Mucosa of rectum (tissue), 2 donors: ENCODE measurements around the gene MAPK8IP3.

Source experiments
- H3K27ac ChIP-seq, 2 donors: one replicate each; pipeline ENCODE4 v1.7.0; 2013; ENCODE audit warnings: inconsistent platforms in 2 of 2, low read depth in 2 of 2, low read length in 2 of 2
- H3K27me3 ChIP-seq, 2 donors: one replicate each; pipeline ENCODE4 v1.7.0; 2013; ENCODE audit warnings: low read length in 2 of 2; ENCODE audit not compliant: control insufficient read depth in 2 of 2, insufficient read depth in 2 of 2
- H3K36me3 ChIP-seq, 2 donors: one replicate each; pipeline ENCODE4 v1.7.0; 2013; ENCODE audit warnings: low read length in 2 of 2; ENCODE audit not compliant: control insufficient read depth in 2 of 2, insufficient read depth in 2 of 2
- H3K4me1 ChIP-seq, 2 donors: one replicate each; pipeline ENCODE4 v1.7.0; 2013; ENCODE audit warnings: low read length in 2 of 2, mild to moderate bottlenecking in 1 of 2; ENCODE audit not compliant: control insufficient read depth in 2 of 2, insufficient read depth in 2 of 2
- H3K4me3 ChIP-seq, 2 donors: one replicate each; pipeline ENCODE4 v1.7.0; 2013; ENCODE audit warnings: low read length in 2 of 2
- H3K9ac ChIP-seq, 2 donors: one replicate each; pipeline ENCODE4 v1.7.0; 2013; ENCODE audit warnings: low read length in 2 of 2, low read depth in 1 of 2, mild to moderate bottlenecking in 1 of 2
- H3K9me3 ChIP-seq, 2 donors: one replicate each; pipeline ENCODE4 v1.7.0; 2013; ENCODE audit warnings: low read length in 2 of 2; ENCODE audit not compliant: control insufficient read depth in 2 of 2
- donor health status: healthy.
- donor health status: Normal muscosa, but diverticular disease.

MAPK8IP3 gene

GRCh38 chr16:1745900-1746692, 40.1 kb downstream of the MAPK8IP3 start:
- Histone ChIP-seq H3K4me1 (no peaks in the 10 kb centered on the region), H3K4me3 (no peak overlapping the region), H3K27me3 (no peaks in the 10 kb centered on the region), H3K27ac (no peak overlapping the region), H3K36me3 (peaks cover 46 to 48% of the 10 kb centered on the region in 2 donors), H3K9me3 (no peaks in the 10 kb centered on the region), H3K9ac (no peak overlapping the region)

- Histone ChIP-seq H3K36me3 (peaks cover 50 to 51% of the 10 kb centered on the region in 2 donors), H3K27ac (no peak overlapping the region)
Measured at GRCh38 chr16:1746693-1747195, 40.7 kb downstream of the MAPK8IP3 start.

GRCh38 chr16:1747934-1748333, 41.9 kb downstream of the MAPK8IP3 start:
- Histone ChIP-seq H3K4me1 (no peaks in the 10 kb centered on the region), H3K9me3 (no peaks in the 10 kb centered on the region), H3K36me3 (peaks cover 55 to 57% of the 10 kb centered on the region in 2 donors), H3K4me3 (no peak overlapping the region), H3K27me3 (no peaks in the 10 kb centered on the region), H3K9ac (no peak overlapping the region), H3K27ac (no peak overlapping the region)

More at GRCh38 chr16:1746693-1747195, 40.7 kb downstream of the MAPK8IP3 start:
- Histone ChIP-seq H3K4me3 (no peak overlapping the region), H3K27me3 (no peaks in the 10 kb centered on the region), H3K9ac (no peak overlapping the region), H3K9me3 (no peaks in the 10 kb centered on the region), H3K4me1 (no peaks in the 10 kb centered on the region)

GRCh38 chr16:1749152-1750117, 43.4 kb downstream of the MAPK8IP3 start:
- H3K9ac ChIP-seq, result no peak overlapping the region

GRCh38 chr16:1751946-1752345, 46.0 kb downstream of the MAPK8IP3 start:
- peaks cover 39 to 42% of the 10 kb centered on the region in 2 donors for H3K36me3 ChIP-seq
- no peak overlapping the region for H3K27ac ChIP-seq
- H3K27me3 ChIP-seq, result no peaks in the 10 kb centered on the region
- no peaks in the 10 kb centered on the region for H3K9me3 ChIP-seq
- H3K4me3 ChIP-seq, result no peak overlapping the region
- H3K9ac ChIP-seq, result no peak overlapping the region
- H3K4me1 ChIP-seq, result peaks cover 0 to 3% of the 10 kb centered on the region in 2 donors

More at GRCh38 chr16:1749152-1750117, 43.4 kb downstream of the MAPK8IP3 start:
- Histone ChIP-seq H3K4me3 (no peak overlapping the region), H3K4me1 (no peaks in the 10 kb centered on the region), H3K9me3 (no peaks in the 10 kb centered on the region), H3K27me3 (no peaks in the 10 kb centered on the region), H3K27ac (no peak overlapping the region), H3K36me3 (peaks cover 50 to 53% of the 10 kb centered on the region in 2 donors)

GRCh38 chr16:1752853-1753252, 46.9 kb downstream of the MAPK8IP3 start:
- no peak overlapping the region for H3K27ac ChIP-seq
- no peak overlapping the region for H3K9ac ChIP-seq
- H3K36me3 ChIP-seq, result peaks cover 31 to 35% of the 10 kb centered on the region in 2 donors
- no peaks in the 10 kb centered on the region for H3K9me3 ChIP-seq
- no peaks in the 10 kb centered on the region for H3K27me3 ChIP-seq
- peaks cover 7 to 8% of the 10 kb centered on the region in 2 donors for H3K4me1 ChIP-seq
- no peak overlapping the region for H3K4me3 ChIP-seq

GRCh38 chr16:1754204-1754603, 48.2 kb downstream of the MAPK8IP3 start:
- Histone ChIP-seq H3K4me3 (no peak overlapping the region), H3K27me3 (no peaks in the 10 kb centered on the region), H3K27ac (no peak overlapping the region), H3K36me3 (peaks cover 17 to 23% of the 10 kb centered on the region in 2 donors), H3K4me1 (peaks cover 13 to 15% of the 10 kb centered on the region in 2 donors), H3K9ac (no peak overlapping the region), H3K9me3 (no peaks in the 10 kb centered on the region)

GRCh38 chr16:1757714-1758461, 51.9 kb downstream of the MAPK8IP3 start:
- peak overlapping the region; percentile 15 to 34 for H3K4me3 ChIP-seq
- peak overlapping the region; percentile 81 for H3K27ac ChIP-seq
- H3K36me3 ChIP-seq, result peaks cover 11 to 15% of the 10 kb centered on the region in 2 donors
- peak overlapping the region in 1 of 2 donors; percentile 62 for H3K9ac ChIP-seq
- peaks cover 13 to 15% of the 10 kb centered on the region in 2 donors for H3K4me1 ChIP-seq
- no peaks in the 10 kb centered on the region for H3K27me3 ChIP-seq
- H3K9me3 ChIP-seq, result no peaks in the 10 kb centered on the region

- Histone ChIP-seq H3K9me3 (no peaks in the 10 kb centered on the region), H3K27ac (no peak overlapping the region), H3K4me3 (no peak overlapping the region), H3K27me3 (no peaks in the 10 kb centered on the region), H3K4me1 (peaks cover 13 to 15% of the 10 kb centered on the region in 2 donors), H3K36me3 (peaks cover 12 to 17% of the 10 kb centered on the region in 2 donors), H3K9ac (no peak overlapping the region)
Measured at GRCh38 chr16:1758923-1759322, 52.9 kb downstream of the MAPK8IP3 start.
